GM10248 (cell line): Measurements from ENCODE around the gene KCNQ1.

Source experiments
- CTCF ChIA-PET: fragments of 300-600 bp; sonication (Branson Sonifier 250); formaldehyde crosslinking; extraction: SDS; loops from one replicate; lab custom pipeline; 2021; ENCODE audit warnings: antibody characterized with exemption; lab: Yijun Ruan, JAX
- POLR2A ChIA-PET: fragments of 350-650 bp; sonication (Branson Sonifier 250); formaldehyde crosslinking; extraction: SDS; loops from one replicate; lab custom pipeline; 2020; ENCODE audit warnings: antibody characterized with exemption; lab: Yijun Ruan, JAX
- DNase-seq: peaks from one replicate; pipeline ENCODE4 v3.0.0; 2012; ENCODE audit errors: extremely low spot score
- CTCF ChIP-seq: IDR thresholded peaks from 2 replicates; pipeline ENCODE4 v1.5.1; 2012; ENCODE audit warnings: mild to moderate bottlenecking, low read depth; ENCODE audit errors: extremely low read depth, missing control alignments, control extremely low read depth

KCNQ1 gene

GRCh38 chr11:2587976-2588748, 143.4 kb downstream of the KCNQ1 start:
- ChIA-PET POLR2A (no interaction called here), CTCF (no interaction called here)
- TF ChIP-seq CTCF, result no peak
- peak; percentile 13 for DNase-seq

GRCh38 chr11:2588809-2589537, 144.2 kb downstream of the KCNQ1 start:
- ChIA-PET CTCF (no interaction called here), POLR2A (no interaction called here)
- peak; percentile 10 for DNase-seq
- no peak for TF ChIP-seq CTCF

GRCh38 chr11:2589538-2589934, 144.7 kb downstream of the KCNQ1 start:
- TF ChIP-seq CTCF, result no peak
- peak; percentile 15 for DNase-seq
- CTCF ChIA-PET, result no interaction called here
- POLR2A ChIA-PET, result no interaction called here

- ChIA-PET CTCF (no interaction called here), POLR2A (no interaction called here)
- DNase-seq, result peak; percentile 12
- TF ChIP-seq CTCF, result no peak
Observed at GRCh38 chr11:2590131-2590964, 145.5 kb downstream of the KCNQ1 start.

- CTCF ChIA-PET, result no interaction called here
- TF ChIP-seq CTCF, result no peak
- POLR2A ChIA-PET, result no interaction called here
- DNase-seq, result peak; percentile 11
Observed at GRCh38 chr11:2590965-2591754, 146.4 kb downstream of the KCNQ1 start.
